GM23248 (cell line): ENCODE results near the gene GLDC.

Experiments used
- EZH2 ChIP-seq: fragments of 200-600 bp; sonication (generic); IDR thresholded peaks from 2 replicates; pipeline ENCODE4 v1.6.1; 2018; ENCODE audit warnings: antibody characterized with exemption, mild to moderate bottlenecking; ENCODE audit not compliant: insufficient read depth, poor library complexity, severe bottlenecking
- EZH2phosphoT487 ChIP-seq: fragments of 200-600 bp; sonication (generic); IDR thresholded peaks from 2 replicates; pipeline ENCODE4 v1.6.1; 2018; ENCODE audit warnings: antibody characterized with exemption, moderate library complexity, mild to moderate bottlenecking, low read depth; ENCODE audit not compliant: insufficient read depth

DNA sequence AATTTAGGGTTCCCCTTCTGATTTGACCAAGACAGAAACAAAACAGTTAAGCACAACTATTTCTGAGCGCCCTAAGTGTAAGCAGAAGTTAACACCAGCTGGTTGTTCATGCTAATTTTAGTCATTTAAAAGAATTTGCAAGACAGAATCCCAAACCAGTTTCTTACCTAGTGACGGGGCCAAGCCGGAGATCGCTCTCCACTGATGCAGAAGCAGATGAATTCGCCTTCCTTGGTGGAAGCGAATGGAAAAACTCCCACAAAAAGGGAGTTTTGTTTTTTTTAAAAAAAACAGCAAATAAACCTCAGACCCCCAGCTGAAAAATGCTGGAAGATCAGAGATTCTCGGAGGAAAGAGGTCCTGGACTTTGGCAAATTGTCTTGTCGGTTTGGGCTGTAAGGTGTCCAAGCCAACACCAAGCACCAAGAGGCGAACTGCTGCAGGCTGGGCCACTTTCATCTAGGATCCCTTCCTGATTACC lies 47.4 kb upstream of the GLDC start:
- TF ChIP-seq EZH2phosphoT487 = no peak
- no peak for TF ChIP-seq EZH2
